HG02610 (cell line): ENCODE measurements around the gene PHLDB1.

Source experiments
- ATAC-seq: cut with Tn5 transposase; IDR thresholded peaks from one replicate; pipeline ENCODE4 v1.9.1; 2021; ENCODE audit warnings: mild to moderate bottlenecking, moderate library complexity; ENCODE audit not compliant: unreplicated experiment

Gene PHLDB1

DNA sequence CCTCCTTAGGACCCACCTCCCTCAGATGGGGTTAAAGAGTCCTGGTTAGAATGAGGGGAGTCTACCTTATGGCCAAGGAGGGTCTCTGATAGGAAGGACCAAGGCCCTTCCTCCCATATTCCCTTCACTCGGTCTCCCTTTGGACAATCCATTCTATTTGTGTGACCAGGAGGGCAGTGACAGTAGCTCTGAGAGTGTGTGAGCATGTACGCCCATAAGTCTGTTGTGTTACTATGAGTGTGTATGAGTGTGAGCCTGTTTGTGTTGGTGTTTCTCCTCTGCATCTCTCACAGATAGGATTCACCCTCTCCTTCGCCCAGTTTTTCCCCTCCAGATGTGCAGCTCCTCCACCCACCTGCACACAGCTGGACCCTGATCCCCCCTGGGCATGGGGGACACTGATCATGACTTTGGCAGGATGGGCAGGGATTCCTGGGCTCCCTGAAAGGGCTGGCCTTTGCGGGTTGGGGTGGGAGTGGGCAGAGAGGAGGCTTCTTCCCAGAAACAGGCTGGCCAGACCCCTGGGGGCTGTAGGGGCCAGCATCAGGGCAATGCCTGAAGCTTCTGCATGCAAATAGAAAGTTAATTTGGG, 14.5 kb downstream of the PHLDB1 start:
- ATAC-seq: no peak

DNA sequence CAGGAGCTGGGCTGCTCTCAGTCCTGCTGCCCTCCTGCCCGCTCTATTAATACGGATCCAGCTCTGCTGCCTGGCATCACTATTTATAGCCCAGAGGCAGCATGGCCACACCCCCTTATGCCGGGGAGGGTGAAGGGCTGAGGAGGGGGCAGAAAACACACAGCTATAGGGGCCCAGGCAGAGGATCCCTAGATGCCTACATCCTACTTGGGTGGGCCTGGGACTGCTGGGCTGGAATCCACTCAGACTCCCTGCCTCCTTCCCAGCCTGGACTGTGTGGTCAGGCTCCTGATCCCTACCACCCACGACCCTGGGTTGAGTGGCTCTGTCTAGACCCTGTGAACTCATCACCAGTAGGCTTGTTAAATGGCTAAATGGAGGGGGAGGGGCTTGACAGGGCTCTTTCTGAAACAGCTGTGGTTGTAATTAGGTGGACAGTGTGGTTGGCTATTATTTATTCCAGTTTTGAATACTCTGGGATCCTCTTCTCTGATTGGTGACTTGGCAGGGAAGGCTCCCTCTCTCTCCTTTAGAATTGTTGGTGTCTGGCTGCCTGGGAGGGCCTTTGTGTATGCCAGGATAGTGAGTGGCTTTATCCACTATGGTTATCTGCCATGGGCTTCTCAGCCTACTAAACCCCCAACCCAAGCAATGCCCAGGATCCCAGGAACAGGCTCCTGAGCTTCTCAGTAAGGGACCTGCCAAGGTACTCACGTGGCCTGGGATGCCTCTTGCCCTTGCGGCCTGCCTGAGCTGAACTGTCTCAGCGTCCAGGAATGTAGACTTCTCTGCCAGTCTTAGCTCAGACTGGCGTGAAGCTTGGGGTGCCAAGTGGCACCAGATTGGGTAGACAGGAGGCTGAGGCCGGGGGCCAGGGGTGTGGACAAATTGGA, 15.2 kb downstream of the PHLDB1 start:
- ATAC-seq: no peak

DNA sequence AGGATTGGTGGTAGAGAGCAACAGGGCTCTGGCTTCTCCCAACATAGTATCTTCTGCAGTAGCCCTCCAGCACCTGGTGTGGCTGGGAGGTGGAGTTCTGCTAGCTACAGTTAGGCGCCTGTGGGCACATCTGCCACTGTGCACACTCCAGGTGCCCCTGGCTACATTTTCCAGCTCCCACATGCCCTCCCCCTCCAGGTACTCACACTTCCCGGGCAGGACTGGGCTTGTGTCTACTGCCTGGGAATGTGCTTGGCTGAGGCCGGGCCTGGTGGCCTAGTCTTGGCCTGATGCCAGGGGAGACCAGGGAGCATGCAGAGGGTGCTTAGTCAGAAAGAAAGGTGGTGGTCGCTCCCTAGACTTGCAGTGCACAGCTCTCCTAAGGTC, 15.8 kb downstream of the PHLDB1 start:
- no peak for ATAC-seq

DNA sequence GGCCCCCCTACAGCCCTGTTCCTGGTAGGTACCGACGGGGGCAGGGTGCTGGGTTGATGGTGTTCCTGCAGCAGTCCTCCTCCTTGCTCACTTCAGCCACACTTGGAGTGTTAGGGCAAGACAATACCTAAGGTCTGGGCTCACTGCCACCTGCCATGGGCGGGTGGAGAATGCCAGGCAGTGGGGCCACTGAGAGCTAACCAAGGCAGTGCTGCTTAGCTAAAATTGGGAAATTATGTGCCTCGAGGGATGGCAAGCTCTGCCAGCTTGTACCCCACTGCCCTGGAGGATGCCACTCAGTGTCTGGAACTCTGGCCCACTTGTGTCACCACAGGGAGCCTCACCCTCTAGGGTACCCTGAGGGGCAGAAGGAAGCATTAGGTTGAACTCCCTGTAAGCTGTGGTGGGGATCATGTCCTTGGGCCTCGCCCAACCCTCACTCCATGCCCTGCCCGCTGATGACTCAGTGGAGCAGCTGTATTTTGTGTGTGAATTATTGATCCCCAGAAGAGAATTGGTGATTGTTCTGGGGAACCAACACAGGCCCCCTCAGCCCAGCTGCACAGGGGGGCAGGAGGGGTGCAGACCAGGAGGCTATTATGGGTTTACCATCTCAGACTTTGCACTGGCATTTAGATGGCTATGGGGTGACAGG, 17.7 kb downstream of the PHLDB1 start:
- no peak for ATAC-seq

DNA sequence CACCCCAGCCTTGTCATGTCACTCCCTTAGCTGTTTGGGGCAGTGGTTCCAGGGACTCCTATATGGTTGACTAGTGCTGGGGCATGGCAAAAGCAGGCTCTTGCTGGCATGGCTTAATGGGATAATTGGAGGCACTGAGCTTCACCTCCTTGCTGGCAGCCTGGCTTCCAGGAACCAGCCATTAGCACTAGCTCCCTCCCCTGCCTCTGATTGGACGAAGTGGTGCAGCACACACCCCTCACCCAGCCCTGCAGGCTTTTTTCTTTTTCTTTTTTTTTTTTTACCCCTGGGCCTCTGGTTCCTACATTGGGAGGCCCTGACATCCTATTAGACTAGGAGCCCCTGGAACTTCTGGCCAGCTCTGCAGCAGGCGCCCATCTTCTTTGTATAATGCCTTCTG, 18.6 kb downstream of the PHLDB1 start:
- no peak for ATAC-seq

DNA sequence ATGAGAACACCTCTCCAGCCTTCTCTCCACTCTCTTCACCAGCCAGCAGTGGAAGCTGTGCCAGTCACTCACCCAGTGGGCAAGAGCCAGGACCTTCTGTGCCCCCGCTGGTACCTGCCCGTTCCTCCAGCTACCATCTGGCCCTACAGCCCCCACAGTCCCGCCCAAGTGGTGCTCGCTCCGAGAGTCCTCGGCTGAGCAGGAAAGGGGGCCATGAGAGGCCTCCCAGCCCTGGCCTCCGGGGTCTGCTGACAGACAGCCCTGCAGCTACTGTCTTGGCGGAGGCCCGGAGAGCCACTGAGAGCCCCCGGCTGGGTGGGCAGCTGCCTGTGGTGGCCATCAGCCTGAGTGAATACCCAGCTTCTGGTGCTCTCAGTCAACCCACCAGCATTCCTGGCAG, 20.2 kb downstream of the PHLDB1 start:
- ATAC-seq: no peak

DNA sequence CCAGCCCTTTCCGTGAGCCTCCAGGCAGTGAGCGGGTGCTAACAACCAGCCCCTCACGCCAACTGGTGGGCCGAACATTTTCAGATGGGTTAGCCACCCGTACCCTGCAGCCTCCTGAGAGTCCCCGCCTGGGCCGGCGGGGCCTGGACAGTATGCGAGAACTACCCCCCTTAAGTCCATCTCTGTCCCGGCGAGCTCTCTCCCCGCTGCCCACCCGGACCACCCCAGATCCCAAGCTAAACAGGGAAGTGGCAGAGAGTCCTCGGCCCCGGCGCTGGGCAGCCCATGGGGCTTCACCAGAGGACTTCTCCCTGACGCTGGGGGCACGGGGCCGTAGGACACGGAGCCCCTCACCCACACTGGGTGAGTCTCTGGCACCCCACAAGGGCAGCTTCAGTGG, 20.6 kb downstream of the PHLDB1 start:
- ATAC-seq: no peak

DNA sequence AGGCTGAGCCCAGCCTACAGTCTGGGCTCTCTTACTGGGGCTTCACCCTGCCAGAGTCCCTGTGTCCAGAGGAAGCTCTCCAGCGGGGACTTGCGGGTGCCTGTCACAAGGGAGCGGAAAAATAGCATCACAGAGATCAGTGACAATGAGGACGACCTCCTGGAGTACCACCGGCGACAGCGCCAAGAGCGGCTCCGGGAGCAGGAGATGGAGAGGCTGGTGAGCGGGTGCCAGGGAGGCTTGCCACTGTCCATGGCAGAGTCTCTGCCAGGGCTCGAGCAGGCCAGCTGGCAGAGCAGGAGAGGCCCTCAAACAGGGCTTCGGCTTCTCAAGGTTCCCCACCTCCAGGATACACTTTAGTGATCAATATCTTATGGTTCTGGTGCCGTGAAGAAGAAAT, 21.0 kb downstream of the PHLDB1 start:
- ATAC-seq: no peak

DNA sequence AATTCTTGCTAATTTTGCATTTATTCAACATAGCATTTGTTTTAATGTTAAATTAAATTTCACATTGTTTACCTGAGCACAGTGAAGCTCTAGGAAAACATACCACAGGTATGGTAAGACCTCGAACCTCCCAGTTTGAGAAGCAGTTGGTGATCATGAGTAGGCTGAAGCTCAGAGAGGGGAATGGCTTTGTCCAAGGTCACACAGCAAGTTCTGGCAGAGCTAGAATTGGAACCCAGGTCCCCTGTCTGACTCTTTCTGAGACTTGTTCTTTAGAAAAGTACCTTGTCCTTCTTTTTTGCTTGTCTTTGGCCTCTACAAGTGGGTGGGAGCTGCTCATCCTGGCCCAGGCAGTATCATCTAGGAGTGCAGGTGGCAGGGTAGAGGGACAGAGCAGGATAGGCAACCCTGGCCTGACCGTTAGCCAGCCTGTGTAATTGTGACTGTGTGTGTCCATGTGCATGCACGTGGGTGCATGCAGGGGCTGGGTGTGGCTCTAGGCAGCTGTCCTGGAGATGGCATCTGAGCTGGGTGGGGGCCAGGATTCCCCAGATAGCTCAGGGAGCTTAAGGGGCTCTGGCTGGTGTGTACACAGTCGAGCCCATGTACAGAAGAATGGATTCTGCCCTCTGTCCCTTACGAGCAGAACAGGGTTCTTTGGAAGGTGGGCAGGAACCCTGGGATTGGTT, 21.6 kb downstream of the PHLDB1 start:
- ATAC-seq: no peak

DNA sequence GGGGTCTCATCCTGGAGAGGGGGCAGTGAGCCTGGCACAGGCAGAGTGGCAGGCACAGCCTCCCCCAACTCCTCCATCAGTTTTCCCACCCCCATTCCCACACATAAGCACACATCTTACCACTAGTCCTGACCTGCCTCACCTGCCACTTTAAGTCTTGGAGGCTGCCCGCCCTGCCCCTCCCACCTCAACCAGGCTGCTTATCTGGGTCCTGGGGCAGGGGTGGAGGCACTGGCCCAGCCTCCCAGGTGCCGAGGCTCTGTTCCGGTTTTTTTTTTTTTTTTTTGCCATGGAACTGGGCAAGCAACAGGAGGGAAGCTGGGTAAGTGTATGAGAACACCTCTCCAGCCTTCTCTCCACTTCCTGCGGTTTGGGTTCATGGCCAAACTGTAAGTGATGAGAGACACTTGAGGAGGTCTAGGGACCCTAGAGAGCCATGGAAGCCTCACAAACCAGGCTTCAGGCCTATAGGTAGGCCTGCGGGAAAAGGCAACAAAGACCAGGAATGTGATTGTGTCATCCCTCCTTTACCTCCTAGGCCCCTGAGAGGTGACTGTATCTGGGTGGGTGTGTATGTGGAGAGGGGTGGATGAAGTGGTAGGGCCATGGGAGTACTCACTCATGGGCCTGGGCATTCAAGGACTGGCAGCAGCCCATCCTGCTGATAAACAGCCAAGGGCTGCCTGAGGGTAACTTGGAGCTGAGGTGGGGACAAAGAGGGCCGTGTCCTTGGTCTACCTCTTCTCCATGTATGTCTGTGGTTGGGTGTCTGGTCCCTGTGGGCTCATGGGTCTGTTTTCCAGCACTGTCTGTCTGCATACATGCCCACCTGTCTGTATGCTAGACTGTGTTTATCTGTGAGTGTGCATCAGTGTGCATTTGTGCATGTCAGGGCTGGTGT, 22.6 kb downstream of the PHLDB1 start:
- no peak for ATAC-seq

DNA sequence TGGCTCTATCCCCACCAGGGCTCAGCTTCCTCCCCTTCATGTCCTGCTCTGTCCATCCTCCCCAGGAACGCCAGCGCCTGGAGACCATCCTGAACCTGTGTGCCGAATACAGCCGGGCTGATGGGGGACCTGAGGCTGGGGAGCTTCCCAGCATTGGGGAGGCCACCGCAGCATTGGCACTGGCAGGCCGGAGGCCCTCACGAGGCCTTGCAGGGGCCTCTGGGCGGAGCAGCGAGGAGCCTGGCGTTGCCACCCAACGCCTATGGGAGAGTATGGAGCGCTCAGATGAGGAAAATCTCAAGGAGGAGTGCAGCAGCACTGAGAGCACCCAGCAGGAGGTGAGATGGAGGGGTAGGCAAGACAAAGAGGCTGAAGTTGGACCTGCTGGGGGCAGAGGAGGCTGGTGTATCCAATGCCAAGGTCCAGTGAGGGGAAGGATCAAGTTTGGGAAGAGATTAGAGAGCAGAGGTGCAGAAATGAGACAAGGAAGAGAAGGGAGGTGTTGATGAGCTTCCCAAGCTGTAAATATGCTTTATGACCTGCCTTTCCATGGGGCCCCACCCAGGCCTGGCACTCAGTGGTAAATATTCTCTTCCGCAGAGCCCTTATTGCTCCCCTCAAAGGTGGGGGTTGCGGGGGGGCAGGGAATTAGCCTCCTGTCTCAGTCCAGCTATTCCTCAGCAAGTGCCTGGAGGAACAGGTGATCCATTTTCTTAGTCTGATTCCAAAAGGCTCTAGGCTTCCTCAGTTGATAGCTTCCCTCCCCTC, 23.9 kb downstream of the PHLDB1 start:
- no peak for ATAC-seq

DNA sequence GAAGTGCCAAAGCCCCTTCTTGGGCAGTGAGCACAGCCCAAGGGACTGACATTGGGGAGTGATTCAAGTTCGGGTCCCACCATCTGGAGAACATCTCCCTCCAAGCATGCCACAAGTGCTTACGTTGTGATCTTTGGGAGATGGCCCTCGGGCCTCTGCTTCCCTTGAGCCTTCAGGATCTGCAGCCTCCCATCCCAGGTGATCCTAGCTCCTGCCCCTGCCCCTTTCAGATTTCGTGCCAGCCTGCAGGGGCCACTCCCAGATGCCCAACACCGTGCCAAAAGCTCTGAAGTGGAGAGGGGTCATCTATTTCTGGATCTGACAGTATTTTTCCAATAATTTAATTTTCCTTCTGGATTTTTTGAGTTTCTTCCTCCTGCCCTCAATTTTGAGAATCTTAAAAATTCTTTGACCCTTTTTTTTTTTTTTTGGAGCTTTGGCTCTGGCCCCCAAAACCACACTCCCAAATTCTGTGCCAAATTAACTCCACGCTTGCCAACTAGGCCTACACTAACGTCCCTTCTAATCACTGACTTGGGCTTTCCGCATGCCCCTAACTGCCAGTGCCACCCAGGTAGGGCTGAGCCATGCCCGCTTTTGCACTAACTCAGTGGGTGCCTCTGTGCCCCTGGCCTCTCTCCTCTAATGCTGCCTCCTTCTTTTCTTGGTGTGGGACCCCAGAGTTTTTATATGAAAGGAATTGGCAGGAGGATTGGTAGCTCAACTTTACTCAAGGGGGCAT, 25.3 kb downstream of the PHLDB1 start:
- ATAC-seq: no peak

DNA sequence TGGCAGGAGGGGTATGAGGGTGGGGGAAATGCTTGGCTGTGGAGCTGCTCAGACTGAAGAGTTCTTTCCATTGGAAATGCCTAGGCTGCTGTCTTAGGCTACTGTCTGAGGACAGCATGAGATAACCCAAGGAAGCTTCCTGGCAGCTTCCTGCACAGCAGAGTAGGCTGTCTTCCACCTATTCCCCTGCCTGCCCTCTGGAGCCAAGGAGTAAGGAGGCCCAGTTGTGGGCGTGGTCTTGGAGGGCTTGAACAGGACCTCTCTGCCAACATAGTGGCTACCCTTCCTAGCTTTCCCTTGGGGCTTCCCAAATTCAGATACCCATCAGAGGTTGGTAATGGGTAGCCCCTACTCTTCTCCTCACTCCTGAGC, 25.9 kb downstream of the PHLDB1 start:
- ATAC-seq: no peak

DNA sequence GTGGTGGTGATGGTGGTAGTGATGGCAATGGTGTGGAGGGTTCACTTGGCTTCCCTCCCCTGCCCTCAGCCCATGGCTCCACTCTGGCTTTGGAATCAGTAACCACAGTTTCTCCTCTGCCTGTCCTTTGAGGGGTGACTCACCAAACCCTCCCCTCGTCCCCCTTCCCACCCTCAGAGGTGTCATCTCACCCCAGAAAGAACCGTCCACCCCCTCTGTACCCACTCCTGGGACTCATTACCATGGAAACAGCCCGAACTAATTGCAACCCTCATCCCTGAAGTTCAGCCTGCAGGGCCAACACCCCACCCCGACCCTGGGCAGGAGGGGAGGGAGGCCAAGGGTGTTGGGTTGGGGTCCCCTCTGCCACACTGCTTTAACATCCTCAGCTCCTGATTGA, 26.6 kb downstream of the PHLDB1 start:
- ATAC-seq: no peak

DNA sequence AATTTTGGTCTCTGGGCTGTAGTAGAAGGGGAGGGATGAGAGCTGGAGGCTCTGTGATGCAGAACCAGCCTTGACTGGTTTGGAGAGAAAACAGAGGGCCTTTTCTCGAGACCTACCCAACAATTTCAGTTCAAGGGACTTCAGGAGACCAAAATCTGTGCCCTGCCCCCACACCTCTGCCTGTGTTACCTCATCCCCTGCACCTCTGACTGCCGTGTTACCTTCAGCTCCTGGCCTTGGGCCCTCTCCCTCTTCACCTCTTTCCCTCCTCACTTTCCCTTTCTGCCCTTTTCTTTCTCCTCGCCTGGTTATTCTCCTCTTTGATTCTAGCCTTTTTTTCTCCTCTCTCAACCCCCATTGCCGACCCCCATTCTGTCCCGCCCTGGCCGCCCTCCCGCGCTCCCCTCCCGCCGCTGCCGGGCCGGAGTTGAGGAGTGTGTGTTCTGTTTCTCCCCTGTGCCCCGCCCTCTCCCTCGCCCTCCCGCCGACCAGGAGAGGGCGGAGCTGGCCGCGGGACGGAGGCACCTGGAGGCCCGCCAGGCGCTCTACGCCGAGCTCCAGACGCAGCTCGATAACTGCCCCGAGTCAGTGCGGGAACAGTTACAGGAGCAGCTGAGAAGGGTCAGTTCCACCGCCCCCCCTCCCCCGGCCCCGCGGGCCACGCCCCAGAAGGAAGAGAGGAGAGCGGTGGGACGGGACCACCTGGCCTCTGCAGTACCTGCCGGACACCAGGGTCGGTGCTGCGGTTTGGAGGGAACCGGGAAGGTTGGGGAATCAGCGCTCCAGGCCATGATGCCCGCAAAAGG, 27.2 kb downstream of the PHLDB1 start:
- no peak for ATAC-seq

DNA sequence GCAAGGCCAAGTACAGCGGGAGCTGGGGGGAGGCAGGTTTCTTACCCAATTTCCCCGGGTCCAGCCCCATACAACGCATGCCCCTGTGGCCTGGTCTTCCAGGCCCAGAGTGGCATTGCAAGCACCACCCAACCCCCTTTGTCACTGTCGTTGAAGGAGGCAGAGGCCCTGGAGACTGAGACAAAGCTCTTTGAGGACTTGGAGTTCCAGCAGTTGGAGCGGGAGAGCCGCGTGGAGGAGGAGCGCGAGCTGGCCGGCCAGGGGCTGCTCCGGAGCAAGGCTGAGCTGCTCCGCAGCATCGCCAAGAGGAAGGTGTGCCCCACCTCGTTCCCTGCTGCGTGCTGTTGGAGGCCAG, 27.8 kb downstream of the PHLDB1 start:
- ATAC-seq: no peak

DNA sequence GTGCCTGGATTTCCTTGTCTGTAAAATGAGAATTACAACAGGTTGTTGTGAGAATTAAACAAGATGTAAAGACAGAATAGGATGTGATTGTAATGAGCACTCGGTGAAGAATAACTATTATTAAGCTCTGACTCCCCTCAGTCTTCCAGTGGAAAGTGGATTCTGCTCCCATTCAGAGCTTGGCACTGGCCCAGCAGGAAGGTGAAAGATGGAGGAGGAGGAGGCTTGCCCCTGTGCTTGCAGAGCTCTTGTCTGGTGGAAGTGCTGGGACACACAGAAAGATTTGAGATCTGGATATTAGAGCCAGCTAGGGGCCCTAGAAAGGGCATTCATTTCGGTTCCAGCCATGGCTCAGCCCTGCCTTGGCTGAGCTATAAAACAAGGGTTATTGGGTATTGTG, 28.2 kb downstream of the PHLDB1 start:
- no peak for ATAC-seq

DNA sequence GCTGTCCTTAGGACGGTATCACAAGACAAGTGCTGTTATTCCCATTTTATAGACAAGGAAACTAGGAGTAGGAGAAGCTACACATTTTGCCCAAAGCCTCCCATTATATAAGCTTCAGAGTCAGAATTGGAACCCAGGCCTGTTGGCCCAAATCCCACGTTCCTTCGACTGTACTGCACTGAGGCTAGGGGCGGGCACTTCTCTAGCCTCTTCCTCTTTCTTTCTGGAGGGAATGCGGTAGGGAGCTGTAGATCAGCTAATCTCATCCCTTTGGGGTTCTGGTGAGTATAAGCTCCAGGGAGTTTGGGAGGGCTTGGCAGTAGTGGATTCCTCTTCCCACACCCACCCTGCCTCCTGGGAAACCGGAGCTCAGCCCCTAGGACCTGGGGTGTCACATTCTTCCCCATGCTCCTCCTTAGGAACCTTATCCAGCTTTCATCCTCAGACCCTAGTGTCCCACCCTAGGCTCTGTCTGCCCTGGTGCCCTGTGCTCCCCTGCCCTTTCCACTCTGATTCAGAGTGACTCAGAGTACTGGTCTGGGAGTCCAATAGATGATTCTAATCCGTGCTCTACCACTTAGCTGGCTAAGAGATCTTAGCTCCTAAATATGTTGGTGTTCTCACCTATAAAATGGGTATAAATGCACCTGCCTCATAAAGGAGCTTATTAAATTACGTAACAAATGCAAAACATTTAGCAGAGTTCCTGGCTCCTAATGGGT, 29.3 kb downstream of the PHLDB1 start:
- no peak for ATAC-seq
